ENCODE data around the gene SPAG16.

The SPAG16 gene

DNA sequence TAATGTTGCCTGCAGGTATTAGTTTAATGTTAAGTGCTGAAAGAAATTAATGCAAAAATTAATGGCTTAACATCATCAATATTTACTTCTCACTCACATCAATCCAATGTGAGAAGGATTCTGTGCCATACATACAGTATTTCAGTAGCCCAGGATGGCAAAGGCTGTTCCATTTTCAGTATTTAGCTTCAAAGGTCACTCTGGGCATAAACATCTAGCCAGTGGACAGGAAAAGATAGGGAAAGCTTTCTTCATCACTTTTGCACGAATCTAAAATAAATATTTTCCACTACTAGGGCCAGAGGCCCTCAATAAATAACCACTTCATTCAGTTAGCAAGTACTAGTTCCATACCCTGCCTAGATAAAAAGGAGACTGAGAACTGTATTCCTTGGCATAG lies 890.3 kb downstream of the SPAG16 start:
- Mint-ChIP-seq H3K9me3 (no peaks in the 10 kb centered on the region), H3K27me3 (ENCODE audit: low read depth) (no peaks in the 10 kb centered on the region), H3K36me3 (ENCODE audit: low read depth) (no peaks in the 10 kb centered on the region), H3K27ac (no peak overlapping the region), H3K4me3 (no peak overlapping the region), H3K4me1 (ENCODE audit: low read depth) (no peaks in the 10 kb centered on the region)

GRCh38 chr2:214180071-214180470 lies 895.8 kb downstream of the SPAG16 start:
- Mint-ChIP-seq H3K27me3 (ENCODE audit: low read depth) (no peaks in the 10 kb centered on the region), H3K4me1 (ENCODE audit: low read depth) (no peaks in the 10 kb centered on the region), H3K27ac (no peak overlapping the region), H3K9me3 (no peaks in the 10 kb centered on the region), H3K4me3 (no peak overlapping the region), H3K36me3 (ENCODE audit: low read depth) (no peaks in the 10 kb centered on the region)

GRCh38 chr2:214180686-214181085 lies 896.4 kb downstream of the SPAG16 start:
- H3K27me3 Mint-ChIP-seq (ENCODE audit: low read depth), result no peaks in the 10 kb centered on the region
- H3K4me1 Mint-ChIP-seq (ENCODE audit: low read depth), result no peaks in the 10 kb centered on the region
- no peaks in the 10 kb centered on the region for H3K36me3 Mint-ChIP-seq (ENCODE audit: low read depth)
- no peak overlapping the region for H3K27ac Mint-ChIP-seq
- no peaks in the 10 kb centered on the region for H3K9me3 Mint-ChIP-seq
- no peak overlapping the region for H3K4me3 Mint-ChIP-seq

DNA sequence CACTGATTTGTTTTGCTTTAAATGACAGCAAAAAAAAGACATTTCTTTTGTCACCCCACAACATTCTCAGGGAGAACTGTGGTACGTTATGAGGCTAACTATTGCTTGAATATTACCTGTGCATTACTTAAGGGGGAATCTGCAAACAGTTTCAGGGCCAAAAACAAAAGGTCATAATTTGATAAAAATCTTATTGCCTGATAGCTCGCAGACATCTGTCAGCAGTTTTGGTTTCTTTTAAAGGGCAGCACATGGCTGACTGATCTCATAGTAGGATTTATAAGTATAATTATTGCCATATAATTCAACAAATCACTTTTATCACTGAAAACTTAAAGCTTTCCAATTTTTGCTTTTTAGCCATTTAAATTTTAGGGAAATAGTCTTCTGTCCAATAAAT lies 900.2 kb downstream of the SPAG16 start:
- no peaks in the 10 kb centered on the region for H3K27me3 Mint-ChIP-seq (ENCODE audit: low read depth)
- H3K27ac Mint-ChIP-seq, result no peak overlapping the region
- H3K36me3 Mint-ChIP-seq (ENCODE audit: low read depth), result no peaks in the 10 kb centered on the region
- no peak overlapping the region for H3K4me3 Mint-ChIP-seq
- no peaks in the 10 kb centered on the region for H3K4me1 Mint-ChIP-seq (ENCODE audit: low read depth)
- no peaks in the 10 kb centered on the region for H3K9me3 Mint-ChIP-seq

DNA sequence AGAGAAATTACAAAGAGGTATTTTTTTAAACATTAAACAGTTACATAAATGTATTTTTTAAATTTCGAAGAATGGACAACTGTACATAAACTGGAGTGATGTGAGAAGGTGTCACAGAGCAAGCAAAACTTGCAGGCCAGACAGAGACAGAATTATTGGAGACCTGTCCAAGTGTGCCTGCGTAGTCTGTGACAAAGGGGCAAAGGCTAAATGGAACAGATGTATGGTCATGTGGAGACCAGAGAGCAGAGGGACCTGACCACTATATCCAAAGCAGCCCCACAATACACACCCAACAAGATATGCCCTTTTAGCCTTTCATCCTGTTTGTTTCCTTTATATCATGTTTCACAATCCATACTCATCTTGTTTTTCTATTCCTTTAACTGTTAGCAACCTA lies 901.3 kb downstream of the SPAG16 start:
- Mint-ChIP-seq H3K27me3 (ENCODE audit: low read depth) (no peaks in the 10 kb centered on the region), H3K4me1 (ENCODE audit: low read depth) (no peaks in the 10 kb centered on the region), H3K27ac (no peak overlapping the region), H3K36me3 (ENCODE audit: low read depth) (no peaks in the 10 kb centered on the region), H3K9me3 (no peaks in the 10 kb centered on the region), H3K4me3 (no peak overlapping the region)

- Mint-ChIP-seq H3K4me3 (no peak overlapping the region), H3K4me1 (ENCODE audit: low read depth) (no peaks in the 10 kb centered on the region), H3K36me3 (ENCODE audit: low read depth) (no peaks in the 10 kb centered on the region), H3K9me3 (no peaks in the 10 kb centered on the region), H3K27ac (no peak overlapping the region), H3K27me3 (ENCODE audit: low read depth) (no peaks in the 10 kb centered on the region)
These were observed 908.4 kb downstream of the SPAG16 start for GRCh38 chr2:214192711-214193110.

- Mint-ChIP-seq H3K27ac (no peak overlapping the region), H3K4me1 (ENCODE audit: low read depth) (no peaks in the 10 kb centered on the region), H3K36me3 (ENCODE audit: low read depth) (no peaks in the 10 kb centered on the region)
These were observed 909.7 kb downstream of the SPAG16 start for GRCh38 chr2:214193943-214194342.

GRCh38 chr2:214196260-214196659 lies 912.0 kb downstream of the SPAG16 start:
- Mint-ChIP-seq H3K27ac (no peak overlapping the region), H3K4me1 (ENCODE audit: low read depth) (no peaks in the 10 kb centered on the region), H3K36me3 (ENCODE audit: low read depth) (no peaks in the 10 kb centered on the region), H3K27me3 (ENCODE audit: low read depth) (no peaks in the 10 kb centered on the region), H3K9me3 (no peaks in the 10 kb centered on the region), H3K4me3 (no peak overlapping the region)

More at GRCh38 chr2:214193943-214194342, 909.7 kb downstream of the SPAG16 start:
- no peak overlapping the region for H3K4me3 Mint-ChIP-seq
- H3K9me3 Mint-ChIP-seq, result no peaks in the 10 kb centered on the region
- no peaks in the 10 kb centered on the region for H3K27me3 Mint-ChIP-seq (ENCODE audit: low read depth)

GRCh38 chr2:214201892-214202291 lies 917.6 kb downstream of the SPAG16 start:
- Mint-ChIP-seq H3K4me3 (no peak overlapping the region), H3K36me3 (ENCODE audit: low read depth) (no peaks in the 10 kb centered on the region), H3K4me1 (ENCODE audit: low read depth) (no peaks in the 10 kb centered on the region), H3K27ac (no peak overlapping the region), H3K9me3 (peaks cover 4% of the 10 kb centered on the region), H3K27me3 (ENCODE audit: low read depth) (no peaks in the 10 kb centered on the region)

GRCh38 chr2:214203214-214203613 lies 919.0 kb downstream of the SPAG16 start:
- no peaks in the 10 kb centered on the region for H3K27me3 Mint-ChIP-seq (ENCODE audit: low read depth)
- no peaks in the 10 kb centered on the region for H3K36me3 Mint-ChIP-seq (ENCODE audit: low read depth)
- H3K9me3 Mint-ChIP-seq, result peaks cover 4% of the 10 kb centered on the region
- no peak overlapping the region for H3K4me3 Mint-ChIP-seq
- H3K4me1 Mint-ChIP-seq (ENCODE audit: low read depth), result no peaks in the 10 kb centered on the region
- H3K27ac Mint-ChIP-seq, result no peak overlapping the region

DNA sequence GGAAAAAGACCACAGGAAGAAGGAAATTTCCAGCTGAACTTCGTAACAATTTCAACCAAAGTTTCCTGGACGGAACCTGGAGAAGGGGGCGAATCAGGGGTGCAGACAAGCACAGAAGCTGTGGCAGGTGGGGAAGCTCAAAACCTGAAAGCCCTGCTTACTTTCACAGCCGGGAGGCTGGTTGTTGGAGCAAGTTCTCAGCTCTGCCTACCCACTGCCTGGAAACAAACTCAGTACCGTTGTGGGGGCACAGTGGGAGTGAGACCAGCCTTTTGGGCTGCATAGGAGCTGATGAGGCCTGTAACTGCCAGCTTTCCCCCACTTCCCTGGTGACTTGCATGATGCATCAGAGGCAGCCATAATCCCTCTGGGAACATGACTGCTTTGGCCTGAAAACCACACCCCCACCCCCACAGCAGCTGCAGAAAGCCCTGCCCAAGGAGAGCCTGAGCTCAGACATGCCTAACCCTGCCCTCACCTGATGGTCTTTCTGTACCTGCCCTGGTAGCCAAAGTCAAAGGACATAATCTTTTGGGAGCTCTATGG lies 919.6 kb downstream of the SPAG16 start:
- no peaks in the 10 kb centered on the region for H3K36me3 Mint-ChIP-seq (ENCODE audit: low read depth)
- H3K27ac Mint-ChIP-seq, result no peak overlapping the region
- H3K4me3 Mint-ChIP-seq, result no peak overlapping the region
- no peaks in the 10 kb centered on the region for H3K4me1 Mint-ChIP-seq (ENCODE audit: low read depth)
- peaks cover 4% of the 10 kb centered on the region for H3K9me3 Mint-ChIP-seq
- no peaks in the 10 kb centered on the region for H3K27me3 Mint-ChIP-seq (ENCODE audit: low read depth)

- Mint-ChIP-seq H3K36me3 (ENCODE audit: low read depth) (no peaks in the 10 kb centered on the region), H3K4me1 (ENCODE audit: low read depth) (no peaks in the 10 kb centered on the region), H3K9me3 (no peaks in the 10 kb centered on the region), H3K27ac (no peak overlapping the region), H3K4me3 (no peak overlapping the region), H3K27me3 (ENCODE audit: low read depth) (no peaks in the 10 kb centered on the region)
These were observed 930.8 kb downstream of the SPAG16 start for GRCh38 chr2:214215107-214215506.

DNA sequence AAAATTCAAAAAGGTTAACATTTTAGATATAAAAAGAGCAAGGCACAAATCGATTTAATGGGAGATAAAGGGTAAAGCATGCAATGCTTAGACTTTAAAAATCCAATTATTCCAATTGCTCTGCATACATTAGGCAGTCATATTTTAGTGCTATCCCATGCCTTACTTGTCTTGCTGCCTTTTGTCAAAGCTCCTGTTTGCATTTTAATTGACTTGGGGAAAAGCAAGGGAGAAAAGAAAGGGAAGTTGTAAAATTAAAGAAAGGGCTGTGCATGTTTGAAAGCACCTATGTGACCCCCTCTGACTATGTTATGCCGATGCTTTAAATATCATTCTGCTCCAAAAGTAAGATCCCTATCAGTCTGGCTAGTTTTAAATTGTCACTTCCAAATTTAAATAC lies 932.9 kb downstream of the SPAG16 start:
- no peaks in the 10 kb centered on the region for H3K36me3 Mint-ChIP-seq (ENCODE audit: low read depth)
- no peak overlapping the region for H3K4me3 Mint-ChIP-seq
- no peaks in the 10 kb centered on the region for H3K27me3 Mint-ChIP-seq (ENCODE audit: low read depth)
- H3K27ac Mint-ChIP-seq, result no peak overlapping the region
- no peaks in the 10 kb centered on the region for H3K9me3 Mint-ChIP-seq
- H3K4me1 Mint-ChIP-seq (ENCODE audit: low read depth), result no peaks in the 10 kb centered on the region

DNA sequence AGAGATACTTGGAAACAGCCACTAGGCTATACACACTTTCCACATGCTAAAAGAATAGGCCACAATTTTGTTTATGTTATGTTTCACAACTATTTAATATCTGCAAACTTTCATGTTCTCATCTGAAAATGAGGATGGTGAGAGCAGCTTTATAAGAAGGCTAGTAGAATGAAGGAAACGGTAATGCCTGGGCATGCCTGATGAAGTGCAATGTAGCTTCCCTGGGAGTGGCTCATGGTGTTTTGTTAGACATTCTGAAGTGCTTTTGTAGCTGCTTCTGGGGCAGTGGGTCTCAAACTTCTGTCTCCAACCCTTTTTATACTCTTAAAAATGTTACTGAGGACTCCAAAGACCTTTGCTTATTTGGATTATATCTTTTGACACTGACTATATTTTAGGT lies 933.3 kb downstream of the SPAG16 start:
- H3K4me3 Mint-ChIP-seq, result no peak overlapping the region
- H3K36me3 Mint-ChIP-seq (ENCODE audit: low read depth), result no peaks in the 10 kb centered on the region
- H3K27me3 Mint-ChIP-seq (ENCODE audit: low read depth), result no peaks in the 10 kb centered on the region
- H3K4me1 Mint-ChIP-seq (ENCODE audit: low read depth), result no peaks in the 10 kb centered on the region
- H3K27ac Mint-ChIP-seq, result no peak overlapping the region
- H3K9me3 Mint-ChIP-seq, result no peaks in the 10 kb centered on the region

DNA sequence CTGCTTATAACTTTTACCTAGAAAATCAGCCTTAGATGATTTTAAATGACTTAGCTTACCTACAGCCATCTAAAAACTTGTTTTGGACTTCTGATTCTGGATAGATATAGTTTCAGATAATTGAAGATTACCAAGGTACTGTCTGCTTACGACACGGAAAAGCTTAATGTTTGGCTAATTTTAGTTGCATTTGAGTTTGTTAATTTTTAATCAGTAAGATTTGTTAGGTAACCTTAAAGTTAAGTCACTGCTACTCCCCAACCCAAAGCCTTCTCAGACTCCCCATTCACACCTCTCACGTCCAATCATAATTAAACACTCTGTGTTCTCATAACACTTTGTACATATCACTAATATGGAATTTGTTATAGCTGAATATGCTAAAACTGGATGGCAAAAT lies 936.0 kb downstream of the SPAG16 start:
- no peak overlapping the region for H3K4me3 Mint-ChIP-seq
- H3K4me1 Mint-ChIP-seq (ENCODE audit: low read depth), result no peaks in the 10 kb centered on the region
- no peaks in the 10 kb centered on the region for H3K27me3 Mint-ChIP-seq (ENCODE audit: low read depth)
- no peak overlapping the region for H3K27ac Mint-ChIP-seq
- no peaks in the 10 kb centered on the region for H3K36me3 Mint-ChIP-seq (ENCODE audit: low read depth)
- no peaks in the 10 kb centered on the region for H3K9me3 Mint-ChIP-seq

DNA sequence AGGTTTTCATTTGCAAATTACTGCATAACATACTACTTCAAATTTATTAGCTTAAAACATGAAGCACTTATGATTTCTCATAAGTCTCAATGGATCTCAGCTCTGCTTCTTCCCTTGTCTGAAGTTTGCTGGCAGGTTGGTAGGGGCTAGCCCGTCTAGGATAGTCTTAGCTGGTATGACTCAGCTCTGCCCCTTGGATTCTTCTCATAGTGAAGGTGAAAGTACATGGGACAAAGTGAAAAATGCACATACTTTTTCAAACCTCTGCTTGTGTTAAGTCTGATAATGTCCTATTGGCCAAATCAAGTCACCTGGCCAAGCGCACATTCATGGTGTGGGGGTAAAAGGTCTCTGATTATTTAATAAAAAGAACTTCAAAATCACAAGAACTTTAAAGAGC lies 941.8 kb downstream of the SPAG16 start:
- H3K4me3 Mint-ChIP-seq, result no peak overlapping the region
- H3K36me3 Mint-ChIP-seq (ENCODE audit: low read depth), result no peaks in the 10 kb centered on the region
- no peaks in the 10 kb centered on the region for H3K27me3 Mint-ChIP-seq (ENCODE audit: low read depth)
- H3K9me3 Mint-ChIP-seq, result no peaks in the 10 kb centered on the region
- H3K27ac Mint-ChIP-seq, result no peak overlapping the region
- H3K4me1 Mint-ChIP-seq (ENCODE audit: low read depth), result no peaks in the 10 kb centered on the region
